ENCODE data around the gene PLXNA3.
A peak's percentile ranks its signal among the peaks of the same experiment; 100 is the strongest.

The PLXNA3 gene

GRCh38 chrX:154472685-154473632 lies 14.9 kb downstream of the PLXNA3 start:
- FAIRE-seq = no peak
- DNase-seq (ENCODE audit: extremely low spot score, insufficient read length, low read depth) = no peak

GRCh38 chrX:154473683-154474082 lies 15.6 kb downstream of the PLXNA3 start:
- FAIRE-seq = no peak

GRCh38 chrX:154476821-154477220 lies 18.7 kb downstream of the PLXNA3 start:
- FAIRE-seq = no peak
- no peak for DNase-seq (ENCODE audit: extremely low spot score, insufficient read length, low read depth)

More at GRCh38 chrX:154473683-154474082, 15.6 kb downstream of the PLXNA3 start:
- no peak for DNase-seq (ENCODE audit: extremely low spot score, insufficient read length, low read depth)

GRCh38 chrX:154477891-154478477 lies 19.9 kb downstream of the PLXNA3 start:
- DNase-seq (ENCODE audit: extremely low spot score, insufficient read length, low read depth) (no peak), FAIRE-seq (no peak)

GRCh38 chrX:154478728-154479622 lies 20.9 kb downstream of the PLXNA3 start, which contains the start of gene LAGE3:
TSS of gene LAGE3 (minus strand) at chrX:154479281. CDS start at chrX:154478915, 366 bp downstream.
- FAIRE-seq = peak; percentile 96
- DNase-seq (ENCODE audit: extremely low spot score, insufficient read length, low read depth) = peak; percentile 75

- FAIRE-seq = no peak
- DNase-seq (ENCODE audit: extremely low spot score, insufficient read length, low read depth) = no peak
Observed at GRCh38 chrX:154481195-154481594, 23.1 kb downstream of the PLXNA3 start.

GRCh38 chrX:154481911-154482601 lies 24.0 kb downstream of the PLXNA3 start:
- FAIRE-seq = peak; percentile 47
- no peak for DNase-seq (ENCODE audit: extremely low spot score, insufficient read length, low read depth)

GRCh38 chrX:154482786-154483185 lies 24.7 kb downstream of the PLXNA3 start:
- no peak for FAIRE-seq
- no peak for DNase-seq (ENCODE audit: extremely low spot score, insufficient read length, low read depth)

- FAIRE-seq = no peak
- DNase-seq (ENCODE audit: extremely low spot score, insufficient read length, low read depth) = no peak
Observed at GRCh38 chrX:154483325-154483724, 25.2 kb downstream of the PLXNA3 start.

GRCh38 chrX:154484255-154485149 lies 26.4 kb downstream of the PLXNA3 start:
- DNase-seq (ENCODE audit: extremely low spot score, insufficient read length, low read depth) (no peak), FAIRE-seq (no peak)

- FAIRE-seq (no peak), DNase-seq (ENCODE audit: extremely low spot score, insufficient read length, low read depth) (no peak)
Observed at GRCh38 chrX:154485150-154486051, 27.3 kb downstream of the PLXNA3 start.

GRCh38 chrX:154486052-154486395 lies 27.9 kb downstream of the PLXNA3 start:
- no peak for FAIRE-seq
- no peak for DNase-seq (ENCODE audit: extremely low spot score, insufficient read length, low read depth)

- peak; percentile 71 for FAIRE-seq
- peak; percentile 30 for DNase-seq (ENCODE audit: extremely low spot score, insufficient read length, low read depth)
Observed at GRCh38 chrX:154486396-154487207, 28.5 kb downstream of the PLXNA3 start, which contains the start of gene UBL4A. TSS of gene UBL4A (minus strand) at chrX:154486615. CDS start at chrX:154486584, 31 bp downstream.

GRCh38 chrX:154487518-154488290 lies 29.6 kb downstream of the PLXNA3 start:
- no peak for FAIRE-seq
- DNase-seq (ENCODE audit: extremely low spot score, insufficient read length, low read depth) = no peak

GRCh38 chrX:154488336-154489075 lies 30.4 kb downstream of the PLXNA3 start:
- no peak for FAIRE-seq

More at GRCh38 chrX:154488336-154489075, 30.4 kb downstream of the PLXNA3 start:
- no peak for DNase-seq (ENCODE audit: extremely low spot score, insufficient read length, low read depth)

Measured in GM18507 (cell line).